GM21526 (cell line): ENCODE measurements around the gene RABGAP1L.
"Not testable (repeated sequence)": the region's sequence is repeated elsewhere in the genome, so short reads cannot be mapped to it uniquely, and the experiment has no call there.

ENCODE experiments used
- ATAC-seq: cut with Tn5 transposase; IDR thresholded peaks from one replicate; pipeline ENCODE4 v1.9.1; 2021; ENCODE audit warnings: moderate library complexity; ENCODE audit not compliant: unreplicated experiment, low FRiP score

The RABGAP1L gene

GRCh38 chr1:174232761-174233160 lies 73.4 kb downstream of the RABGAP1L start:
- ATAC-seq, result no peak

- not testable (repeated sequence) for ATAC-seq
Measured at GRCh38 chr1:174238845-174239501, 79.7 kb downstream of the RABGAP1L start.

- ATAC-seq, result no peak
Measured at GRCh38 chr1:174239541-174239940, 80.2 kb downstream of the RABGAP1L start.

- ATAC-seq, result no peak
Measured at GRCh38 chr1:174242856-174243255, 83.5 kb downstream of the RABGAP1L start.

GRCh38 chr1:174243451-174244000 lies 84.2 kb downstream of the RABGAP1L start:
- ATAC-seq, result no peak

GRCh38 chr1:174244017-174244416 lies 84.7 kb downstream of the RABGAP1L start:
- no peak for ATAC-seq

- ATAC-seq, result no peak
Measured at GRCh38 chr1:174247472-174247871, 88.2 kb downstream of the RABGAP1L start.

- no peak for ATAC-seq
Measured at GRCh38 chr1:174248041-174248440, 88.7 kb downstream of the RABGAP1L start.

GRCh38 chr1:174256386-174256785 lies 97.1 kb downstream of the RABGAP1L start:
- not testable (repeated sequence) for ATAC-seq

- ATAC-seq, result no peak
Measured at GRCh38 chr1:174258148-174258550, 98.8 kb downstream of the RABGAP1L start.

- peak; percentile 62 for ATAC-seq
Measured at GRCh38 chr1:174262349-174263241, 103.3 kb downstream of the RABGAP1L start.

- no peak for ATAC-seq
Measured at GRCh38 chr1:174265282-174265681, 106.0 kb downstream of the RABGAP1L start.

GRCh38 chr1:174266476-174266875 lies 107.2 kb downstream of the RABGAP1L start:
- no peak for ATAC-seq

- ATAC-seq, result no peak
Measured at GRCh38 chr1:174266991-174267612, 107.8 kb downstream of the RABGAP1L start.

GRCh38 chr1:174269989-174270651 lies 110.8 kb downstream of the RABGAP1L start:
- ATAC-seq, result no peak

GRCh38 chr1:174273190-174273589 lies 113.9 kb downstream of the RABGAP1L start:
- ATAC-seq, result no peak

GRCh38 chr1:174273776-174274175 lies 114.5 kb downstream of the RABGAP1L start:
- no peak for ATAC-seq

- no peak for ATAC-seq
Measured at GRCh38 chr1:174274452-174274851, 115.1 kb downstream of the RABGAP1L start.

GRCh38 chr1:174274884-174275283 lies 115.6 kb downstream of the RABGAP1L start:
- no peak for ATAC-seq

GRCh38 chr1:174276087-174276486 lies 116.8 kb downstream of the RABGAP1L start:
- ATAC-seq, result no peak
